WTC11 (cell line): ENCODE measurements around the gene FSTL1. TPM values are rescaled to one million over a fixed set of nuclear protein-coding genes. Genes with fewer than 3 reads are reported as not detected.

ENCODE experiments used
- ATAC-seq: fragments of 200-7000 bp; cut with Tn5 transposase; 2 replicates; pipeline ENCODE4 v1.10.0; 2021; ENCODE audit warnings: mild to moderate bottlenecking, moderate library complexity
- Bru-seq: library from RNA; stranded (reverse); fragments of 400-500 nt; gene quantifications from one replicate; lab custom pipeline; 2021; lab: Mats Ljungman, UMichigan
- CTCF ChIA-PET: fragments of 300-600 bp; sonication (Branson Sonifier 250); formaldehyde crosslinking; loops from one replicate; lab custom pipeline; 2021; ENCODE audit warnings: antibody characterized with exemption; lab: Charles Lee
- POLR2A ChIA-PET: fragments of 350-600 bp; sonication (Branson Sonifier 250); formaldehyde crosslinking; loops from one replicate; lab custom pipeline; 2021; ENCODE audit warnings: antibody characterized with exemption; lab: Charles Lee
- DNase-seq: peaks from one replicate; pipeline ENCODE4 v3.0.0; 2021; ENCODE audit warnings: low spot score
- H3K27ac Mint-ChIP-seq: 2 replicates; pipeline ENCODE4 v1.8.0; 2021; ENCODE audit warnings: mixed read lengths
- H3K27me3 Mint-ChIP-seq: 2 replicates; pipeline ENCODE4 v1.8.0; 2021; ENCODE audit warnings: low read depth, mild to moderate bottlenecking, moderate library complexity, mixed read lengths
- H3K36me3 Mint-ChIP-seq: 2 replicates; pipeline ENCODE4 v1.8.0; 2021; ENCODE audit warnings: mixed read lengths
- H3K4me1 Mint-ChIP-seq: 2 replicates; pipeline ENCODE4 v1.8.0; 2022; ENCODE audit warnings: mixed read lengths
- H3K4me3 Mint-ChIP-seq: 2 replicates; pipeline ENCODE4 v1.8.0; 2021; ENCODE audit warnings: mild to moderate bottlenecking, moderate library complexity, mixed read lengths
- H3K9me3 Mint-ChIP-seq: 2 replicates; pipeline ENCODE4 v1.8.0; 2021; ENCODE audit warnings: mixed read lengths
- ARID4B ChIP-seq: sonication (generic); formaldehyde crosslinking; IDR thresholded peaks from 2 replicates; pipeline ENCODE4 v1.8.0; 2023; ENCODE audit warnings: missing genetic modification reagents, mild to moderate bottlenecking, borderline replicate concordance
- ATF1 ChIP-seq: sonication (generic); formaldehyde crosslinking; IDR thresholded peaks from 2 replicates; pipeline ENCODE4 v1.8.1; 2023; ENCODE audit warnings: mild to moderate bottlenecking, moderate library complexity, missing genetic modification reagents
- ATF2 ChIP-seq: sonication (generic); formaldehyde crosslinking; IDR thresholded peaks from 2 replicates; pipeline ENCODE4 v1.8.1; 2022; ENCODE audit warnings: low read depth, missing genetic modification reagents, borderline replicate concordance
- CREB1 ChIP-seq: sonication (generic); formaldehyde crosslinking; IDR thresholded peaks from 2 replicates; pipeline ENCODE4 v1.8.0; 2023; ENCODE audit warnings: mild to moderate bottlenecking, missing genetic modification reagents
- E2F5 ChIP-seq: sonication (generic); formaldehyde crosslinking; IDR thresholded peaks from 2 replicates; pipeline ENCODE4 v1.8.1; 2022; ENCODE audit warnings: mild to moderate bottlenecking, moderate library complexity, missing genetic modification reagents
- HMGA2 ChIP-seq: fragments of 250-450 bp; sonication (Bioruptor Pico); IDR thresholded peaks from 2 replicates; pipeline ENCODE4 v1.4.0; 2021; ENCODE audit warnings: mild to moderate bottlenecking, moderate library complexity
- IRF1 ChIP-seq: sonication (generic); formaldehyde crosslinking; IDR thresholded peaks from 2 replicates; pipeline ENCODE4 v1.8.0; 2023; ENCODE audit warnings: missing genetic modification reagents
- JAZF1 ChIP-seq: fragments of 250-450 bp; sonication (Bioruptor Pico); IDR thresholded peaks from 2 replicates; pipeline ENCODE4 v1.9.0; 2021; ENCODE audit warnings: moderate library complexity, mild to moderate bottlenecking, inconsistent platforms
- JUN ChIP-seq: sonication (generic); formaldehyde crosslinking; IDR thresholded peaks from 2 replicates; pipeline ENCODE4 v1.8.0; 2023; ENCODE audit warnings: mild to moderate bottlenecking, missing genetic modification reagents
- MYBL2 ChIP-seq: sonication (generic); formaldehyde crosslinking; IDR thresholded peaks from 2 replicates; pipeline ENCODE4 v1.8.1; 2023; ENCODE audit warnings: mild to moderate bottlenecking, moderate library complexity, missing genetic modification reagents
- NR2C2 ChIP-seq: sonication (generic); formaldehyde crosslinking; IDR thresholded peaks from 2 replicates; pipeline ENCODE4 v1.8.0; 2022; ENCODE audit warnings: mild to moderate bottlenecking, missing genetic modification reagents
- NR3C1 ChIP-seq: sonication (generic); formaldehyde crosslinking; conservative IDR thresholded peaks from 2 replicates; pipeline ENCODE4 v1.8.1; 2023; ENCODE audit warnings: low read depth, mild to moderate bottlenecking, missing genetic modification reagents
- RORB ChIP-seq: fragments of 250-450 bp; sonication (Bioruptor Pico); IDR thresholded peaks from 2 replicates; pipeline ENCODE4 v1.9.0; 2021; ENCODE audit warnings: mild to moderate bottlenecking
- SOX15 ChIP-seq: fragments of 250-450 bp; sonication (Bioruptor Pico); IDR thresholded peaks from 2 replicates; pipeline ENCODE4 v1.9.0; 2021; ENCODE audit warnings: mild to moderate bottlenecking
- TCF7 ChIP-seq: sonication (generic); formaldehyde crosslinking; IDR thresholded peaks from 2 replicates; pipeline ENCODE4 v1.8.0; 2022; ENCODE audit warnings: mild to moderate bottlenecking, low read depth, missing genetic modification reagents, moderate library complexity
- USF2 ChIP-seq: sonication (generic); formaldehyde crosslinking; IDR thresholded peaks from 2 replicates; pipeline ENCODE4 v1.8.1; 2023; ENCODE audit warnings: mild to moderate bottlenecking, missing genetic modification reagents, moderate library complexity
- ZBTB21 ChIP-seq: sonication (generic); formaldehyde crosslinking; IDR thresholded peaks from 2 replicates; pipeline ENCODE4 v1.8.1; 2023; ENCODE audit warnings: mild to moderate bottlenecking, missing genetic modification reagents, borderline replicate concordance
- ZNF219 ChIP-seq: sonication (generic); formaldehyde crosslinking; IDR thresholded peaks from 2 replicates; pipeline ENCODE4 v1.8.0; 2023; ENCODE audit warnings: missing genetic modification reagents, mild to moderate bottlenecking, borderline replicate concordance
- ZNF317 ChIP-seq: sonication (generic); formaldehyde crosslinking; IDR thresholded peaks from 2 replicates; pipeline ENCODE4 v1.8.1; 2023; ENCODE audit warnings: low read depth, mild to moderate bottlenecking, moderate library complexity, missing genetic modification reagents, borderline replicate concordance
- ZNF423 ChIP-seq: fragments of 250-450 bp; sonication (Bioruptor Pico); IDR thresholded peaks from 2 replicates; pipeline ENCODE4 v2.1.2; 2022; ENCODE audit warnings: mild to moderate bottlenecking, moderate library complexity
- ZNF532 ChIP-seq: fragments of 250-450 bp; sonication (Bioruptor Pico); IDR thresholded peaks from 2 replicates; pipeline ENCODE4 v1.9.0; 2021; ENCODE audit warnings: mild to moderate bottlenecking, borderline replicate concordance
- ZNF671 ChIP-seq: fragments of 250-450 bp; sonication (Bioruptor Pico); IDR thresholded peaks from 2 replicates; pipeline ENCODE4 v1.8.0; 2021; ENCODE audit warnings: mild to moderate bottlenecking
- long read RNA-seq, 3 experiments: library from RNA in 1 of 3; library from capped mRNA in 1 of 3; library from polyadenylated mRNA in 1 of 3; unstranded in 2 of 3; stranded (forward) in 1 of 3; transcript quantifications; one replicate each; pipeline ENCODE4 v2.0.0, GENCODE V29; 2021
- total RNA-seq: library from RNA; stranded (reverse); gene quantifications from 3 replicates; pipeline ENCODE4 v1.2.3, GENCODE V29; 2021

The FSTL1 gene
- 271 to 286 TPM (median 272 TPM) in 3 replicates for total RNA-seq
- percentile 96 among the genes with signal in this experiment for Bru-seq, nascent RNA
- long read RNA-seq, experiment 1, full-length matches to known transcripts, result 731 of 1,000 reads
- long read RNA-seq, experiment 1, partial matches to known transcripts, result 100 of 1,000 reads
- long read RNA-seq, experiment 1, other reads (novel, unspliced or antisense), result 169 of 1,000 reads
- long read RNA-seq, experiment 2, full-length matches to known transcripts, result 94 of 321 reads
- long read RNA-seq, experiment 2, partial matches to known transcripts, result 39 of 321 reads
- long read RNA-seq, experiment 2, other reads (novel, unspliced or antisense), result 188 of 321 reads
- long read RNA-seq, experiment 3, full-length matches to known transcripts, result 23 of 46 reads
- long read RNA-seq, experiment 3, partial matches to known transcripts, result 4 of 46 reads
- long read RNA-seq, experiment 3, other reads (novel, unspliced or antisense), result 19 of 46 reads

- DNase-seq (peak; percentile 79), ATAC-seq (peak; percentile 70)
- peak within 1 kb of the TSS; percentile 90 for H3K4me3 Mint-ChIP-seq
- H3K27ac Mint-ChIP-seq, result peak within 1 kb of the TSS; percentile 73
- H3K4me1 Mint-ChIP-seq, result peaks cover 52% of the 10 kb centered on the region
- H3K27me3 Mint-ChIP-seq, result no peaks in the 10 kb centered on the region; the same call in 1 of the 2 replicates
- CTCF ChIA-PET, result interaction anchor here (0.6 to 2.0 kb wide), 8 partner anchors 10 to 110 kb away, joined by 3 to 8 read pairs (median 4); no protein-coding TSS in a partner anchor
- peaks cover 10% of the 10 kb centered on the region for H3K36me3 Mint-ChIP-seq
- POLR2A ChIA-PET, result interaction anchor here (0.6 to 1.8 kb wide), 15 partner anchors 9 to 357 kb away, joined by 3 to 15 read pairs (median 4); no protein-coding TSS in a partner anchor
- peaks cover 10% of the 10 kb centered on the region for H3K9me3 Mint-ChIP-seq
- TF ChIP-seq ARID4B (CRISPR knock-in tag) (0 out of 2 replicates have a peak, but pooled peaks have one; percentile 9), ZNF423 (CRISPR knock-in tag) (0 out of 2 replicates have a peak, but pooled peaks have one; percentile 10), NR2C2 (CRISPR knock-in tag) (no peak), USF2 (CRISPR knock-in tag) (peak; percentile 21; the same call in 1 of the 2 replicates), JUN (CRISPR knock-in tag) (no peak), ZNF532 (CRISPR knock-in tag) (no peak), ZNF671 (CRISPR knock-in tag) (0 out of 2 replicates have a peak, but pooled peaks have one; percentile 25), JAZF1 (no peak), E2F5 (CRISPR knock-in tag) (peak; percentile 88), NR3C1 (CRISPR knock-in tag) (no peak), SOX15 (CRISPR knock-in tag) (no peak), MYBL2 (CRISPR knock-in tag) (peak; percentile 71; the same call in 1 of the 2 replicates), ZNF219 (CRISPR knock-in tag) (no peak), RORB (CRISPR knock-in tag) (no peak), TCF7 (CRISPR knock-in tag) (no peak), ZBTB21 (0 out of 2 replicates have a peak, but pooled peaks have one; percentile 32), HMGA2 (CRISPR knock-in tag) (no peak), CREB1 (CRISPR knock-in tag) (no peak), IRF1 (CRISPR knock-in tag) (no peak), ATF1 (CRISPR knock-in tag) (no peak), ATF2 (CRISPR knock-in tag) (no peak), ZNF317 (CRISPR knock-in tag) (no peak)
Observed at GRCh38 chr3:120450600-120451271, at the start of gene FSTL1. FSTL1 (minus strand) TSS chr3:120450992; CDS start chr3:120450746, 246 bp downstream.
